ENCODE measurements around the gene RGS10. TPM values are rescaled to one million over a fixed set of nuclear protein-coding genes. Genes with fewer than 3 reads are reported as not detected.

The RGS10 gene
- polyA plus RNA-seq, 3 donors, result 57.1 to 87.2 (median 75.8) TPM

- Histone ChIP-seq H3K4me1 (ENCODE audit: control insufficient read depth in 1 of 2, insufficient read depth in 2 of 2, low read length in 2 of 2) (no peaks in the 10 kb centered on the region), H3K27me3 (ENCODE audit: control insufficient read depth in 2 of 2, insufficient read depth in 2 of 2, low read length in 2 of 2) (no peaks in the 10 kb centered on the region), H2AFZ (ENCODE audit: insufficient read depth, low read depth, low read length, poor library complexity, severe bottlenecking) (no peak overlapping the region), H3K36me3 (replicated peaks in 1 of 2; ENCODE audit: control insufficient read depth in 1 of 2, insufficient read depth in 2 of 2, low read length in 2 of 2) (peaks cover 94 to 99% of the 10 kb centered on the region in 2 donors), H3K9me3 (replicated peaks in 1 of 2; ENCODE audit: control insufficient read depth in 1 of 2, insufficient read depth in 1 of 2, low read length in 2 of 2) (no peaks in the 10 kb centered on the region), H3K27ac (ENCODE audit: low read depth in 1 of 2, low read length in 2 of 2) (no peak overlapping the region), H3K4me2 (replicated peaks; ENCODE audit: extremely low read depth, low read length, poor library complexity, severe bottlenecking) (no peak overlapping the region), H3K4me3 (replicated peaks in 1 of 3; ENCODE audit: low read depth in 2 of 3, low read length in 3 of 3) (no peak overlapping the region), H3K9ac (ENCODE audit: insufficient read depth, low read length, poor library complexity, severe bottlenecking) (no peak overlapping the region), H3K79me2 (ENCODE audit: insufficient read depth, low read length) (peaks cover 20% of the 10 kb centered on the region), H4K20me1 (ENCODE audit: insufficient read depth, low read length) (peaks cover 16% of the 10 kb centered on the region)
- intact Hi-C loops (cut with micrococcal nuclease), result no loop called here
- Mint-ChIP-seq H3K36me3 (peaks cover 71 to 77% of the 10 kb centered on the region in 2 donors), H3K27me3 (ENCODE audit: low read depth in 3 of 3) (no peaks in the 10 kb centered on the region), H3K9me3 (peaks cover 0 to 2% (median 0%) of the 10 kb centered on the region in 7 donors), H3K27ac (no peak overlapping the region), H3K4me3 (no peak overlapping the region), H3K4me1 (no peaks in the 10 kb centered on the region)
- DNase-seq, result no peak
- TF ChIP-seq, protein P1, sequence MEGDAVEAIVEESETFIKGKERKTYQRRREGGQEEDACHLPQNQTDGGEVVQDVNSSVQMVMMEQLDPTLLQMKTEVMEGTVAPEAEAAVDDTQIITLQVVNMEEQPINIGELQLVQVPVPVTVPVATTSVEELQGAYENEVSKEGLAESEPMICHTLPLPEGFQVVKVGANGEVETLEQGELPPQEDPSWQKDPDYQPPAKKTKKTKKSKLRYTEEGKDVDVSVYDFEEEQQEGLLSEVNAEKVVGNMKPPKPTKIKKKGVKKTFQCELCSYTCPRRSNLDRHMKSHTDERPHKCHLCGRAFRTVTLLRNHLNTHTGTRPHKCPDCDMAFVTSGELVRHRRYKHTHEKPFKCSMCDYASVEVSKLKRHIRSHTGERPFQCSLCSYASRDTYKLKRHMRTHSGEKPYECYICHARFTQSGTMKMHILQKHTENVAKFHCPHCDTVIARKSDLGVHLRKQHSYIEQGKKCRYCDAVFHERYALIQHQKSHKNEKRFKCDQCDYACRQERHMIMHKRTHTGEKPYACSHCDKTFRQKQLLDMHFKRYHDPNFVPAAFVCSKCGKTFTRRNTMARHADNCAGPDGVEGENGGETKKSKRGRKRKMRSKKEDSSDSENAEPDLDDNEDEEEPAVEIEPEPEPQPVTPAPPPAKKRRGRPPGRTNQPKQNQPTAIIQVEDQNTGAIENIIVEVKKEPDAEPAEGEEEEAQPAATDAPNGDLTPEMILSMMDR (IDR thresholded peaks at IDR 0.05), result no peak
- no CpG with 5 or more reads among the region's 3 CpGs for WGBS (ENCODE audit: insufficient coverage)
Measured at GRCh38 chr10:119578355-119578754, 35.8 kb upstream of the RGS10 start.

DNA sequence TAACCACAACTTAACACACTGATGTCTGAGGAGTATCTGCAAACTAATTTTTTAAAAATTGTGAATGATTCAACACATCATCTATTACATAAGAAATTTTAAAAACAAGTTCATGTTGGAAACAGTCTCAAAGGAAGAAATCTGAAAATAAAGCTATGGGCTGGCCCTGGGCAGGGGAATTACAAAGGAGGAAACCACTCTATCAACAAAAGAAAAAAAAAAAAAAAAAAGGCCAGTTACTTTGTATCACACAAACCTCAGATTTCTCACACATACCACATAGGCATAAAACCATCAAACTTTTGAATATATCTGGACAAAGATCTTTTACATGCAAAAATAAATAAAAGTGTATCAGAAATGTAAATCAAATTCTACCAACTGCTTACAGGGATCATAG is 33.5 kb upstream of the RGS10 start:
- Mint-ChIP-seq H3K4me3 (no peak overlapping the region), H3K36me3 (peaks cover 60 to 76% of the 10 kb centered on the region in 2 donors), H3K27me3 (ENCODE audit: low read depth in 3 of 3) (no peaks in the 10 kb centered on the region), H3K4me1 (no peaks in the 10 kb centered on the region), H3K27ac (peak overlapping the region in 1 of 7 donors; percentile 33), H3K9me3 (peaks cover 0 to 2% (median 0%) of the 10 kb centered on the region in 7 donors)
- Histone ChIP-seq H3K9me3 (replicated peaks in 1 of 2; ENCODE audit: control insufficient read depth in 1 of 2, insufficient read depth in 1 of 2, low read length in 2 of 2) (no peaks in the 10 kb centered on the region), H3K27ac (ENCODE audit: low read depth in 1 of 2, low read length in 2 of 2) (no peak overlapping the region), H3K36me3 (replicated peaks in 1 of 2; ENCODE audit: control insufficient read depth in 1 of 2, insufficient read depth in 2 of 2, low read length in 2 of 2) (peaks cover 79 to 91% of the 10 kb centered on the region in 2 donors), H3K4me3 (replicated peaks in 1 of 3; ENCODE audit: low read depth in 2 of 3, low read length in 3 of 3) (no peak overlapping the region), H3K27me3 (ENCODE audit: control insufficient read depth in 2 of 2, insufficient read depth in 2 of 2, low read length in 2 of 2) (no peaks in the 10 kb centered on the region), H3K4me1 (ENCODE audit: control insufficient read depth in 1 of 2, insufficient read depth in 2 of 2, low read length in 2 of 2) (no peaks in the 10 kb centered on the region), H4K20me1 (ENCODE audit: insufficient read depth, low read length) (no peaks in the 10 kb centered on the region), H3K9ac (ENCODE audit: insufficient read depth, low read length, poor library complexity, severe bottlenecking) (no peak overlapping the region), H2AFZ (ENCODE audit: insufficient read depth, low read depth, low read length, poor library complexity, severe bottlenecking) (no peak overlapping the region), H3K4me2 (replicated peaks; ENCODE audit: extremely low read depth, low read length, poor library complexity, severe bottlenecking) (no peak overlapping the region), H3K79me2 (ENCODE audit: insufficient read depth, low read length) (peaks cover 7% of the 10 kb centered on the region)
- intact Hi-C loops (cut with micrococcal nuclease), result no loop called here
- TF ChIP-seq, protein P1 (IDR thresholded peaks at IDR 0.05), result no peak
- no peak for DNase-seq
